ENCODE results near the gene FRMPD4. TPM values are rescaled to one million over a fixed set of nuclear protein-coding genes. Genes with fewer than 3 reads are reported as not detected.

The FRMPD4 gene
- total RNA-seq, 1 experiment from 2014 or later = 1.4 TPM

- CTCF ChIA-PET = no interaction called here
- ATAC-seq (no peak), DNase-seq (ENCODE audit: low spot score) (no peak)
- H3K36me3 Mint-ChIP-seq = no peaks in the 10 kb centered on the region
- H3K9me3 Mint-ChIP-seq = 0 out of 2 replicates have a peak, but pooled peaks cover 6% of the 10 kb centered on the region
- H3K4me3 Mint-ChIP-seq = no peak overlapping the region
- TF ChIP-seq TEAD1 (CRISPR knock-in tag; IDR thresholded peaks at IDR 0.05) (no peak), MYBL2 (CRISPR knock-in tag; IDR thresholded peaks at IDR 0.05) (no peak), ZNF512 (CRISPR knock-in tag; IDR thresholded peaks at IDR 0.05; ENCODE audit: borderline replicate concordance) (no peak), ARID4B (CRISPR knock-in tag; IDR thresholded peaks at IDR 0.05; ENCODE audit: borderline replicate concordance) (no peak), NR2C2 (CRISPR knock-in tag; IDR thresholded peaks at IDR 0.05) (no peak), GTF2I (CRISPR knock-in tag; conservative IDR thresholded peaks at IDR 0.05) (no peak), E2F1 (CRISPR knock-in tag; IDR thresholded peaks at IDR 0.05) (no peak), ELF4 (CRISPR knock-in tag; IDR thresholded peaks at IDR 0.05; ENCODE audit: low read depth) (no peak)
- H3K27me3 Mint-ChIP-seq (ENCODE audit: low read depth) = no peaks in the 10 kb centered on the region
- H3K4me1 Mint-ChIP-seq = 0 out of 2 replicates have a peak, but pooled peaks cover 2% of the 10 kb centered on the region
- POLR2A ChIA-PET = no interaction called here
- H3K27ac Mint-ChIP-seq = no peak overlapping the region
Observed at GRCh38 chrX:12229986-12230385, 91.7 kb downstream of the FRMPD4 start.

- ATAC-seq (no peak), DNase-seq (ENCODE audit: low spot score) (no peak)
- CTCF ChIA-PET = no interaction called here
- Mint-ChIP-seq H3K9me3 (no peaks in the 10 kb centered on the region), H3K36me3 (no peaks in the 10 kb centered on the region), H3K27me3 (ENCODE audit: low read depth) (no peaks in the 10 kb centered on the region), H3K27ac (no peak overlapping the region), H3K4me1 (0 out of 2 replicates have a peak, but pooled peaks cover 3% of the 10 kb centered on the region), H3K4me3 (no peak overlapping the region)
- POLR2A ChIA-PET = no interaction called here
- TF ChIP-seq AFF4 (CRISPR knock-in tag; IDR thresholded peaks at IDR 0.05; ENCODE audit: borderline replicate concordance) (no peak), USF1 (CRISPR knock-in tag; IDR thresholded peaks at IDR 0.05) (no peak), ZNF416 (CRISPR knock-in tag; IDR thresholded peaks at IDR 0.05) (no peak), ETV6 (CRISPR knock-in tag; IDR thresholded peaks at IDR 0.05) (no peak), ESRRA (CRISPR knock-in tag; IDR thresholded peaks at IDR 0.05; ENCODE audit: borderline replicate concordance) (no peak), FOXK1 (CRISPR knock-in tag; IDR thresholded peaks at IDR 0.05) (no peak), NFE2L1 (CRISPR knock-in tag; IDR thresholded peaks at IDR 0.05) (no peak), SP1 (CRISPR knock-in tag; conservative IDR thresholded peaks at IDR 0.05) (no peak), ARID4B (CRISPR knock-in tag; IDR thresholded peaks at IDR 0.05; ENCODE audit: borderline replicate concordance) (no peak)
Observed at GRCh38 chrX:12234534-12235329, 96.5 kb downstream of the FRMPD4 start.

Data from WTC11 (cell line).